DMS 273 (cell line): ENCODE data around the gene SLAMF9.
"Not testable (repeated sequence)": the region's sequence is repeated elsewhere in the genome, so short reads cannot be mapped to it uniquely, and the experiment has no call there.

Experiments used
- DNase-seq: peaks from one replicate; lab custom pipeline; 2025; ENCODE audit not compliant: unreplicated experiment; lab: John Stamatoyannopoulos, UW

SLAMF9 gene

DNA sequence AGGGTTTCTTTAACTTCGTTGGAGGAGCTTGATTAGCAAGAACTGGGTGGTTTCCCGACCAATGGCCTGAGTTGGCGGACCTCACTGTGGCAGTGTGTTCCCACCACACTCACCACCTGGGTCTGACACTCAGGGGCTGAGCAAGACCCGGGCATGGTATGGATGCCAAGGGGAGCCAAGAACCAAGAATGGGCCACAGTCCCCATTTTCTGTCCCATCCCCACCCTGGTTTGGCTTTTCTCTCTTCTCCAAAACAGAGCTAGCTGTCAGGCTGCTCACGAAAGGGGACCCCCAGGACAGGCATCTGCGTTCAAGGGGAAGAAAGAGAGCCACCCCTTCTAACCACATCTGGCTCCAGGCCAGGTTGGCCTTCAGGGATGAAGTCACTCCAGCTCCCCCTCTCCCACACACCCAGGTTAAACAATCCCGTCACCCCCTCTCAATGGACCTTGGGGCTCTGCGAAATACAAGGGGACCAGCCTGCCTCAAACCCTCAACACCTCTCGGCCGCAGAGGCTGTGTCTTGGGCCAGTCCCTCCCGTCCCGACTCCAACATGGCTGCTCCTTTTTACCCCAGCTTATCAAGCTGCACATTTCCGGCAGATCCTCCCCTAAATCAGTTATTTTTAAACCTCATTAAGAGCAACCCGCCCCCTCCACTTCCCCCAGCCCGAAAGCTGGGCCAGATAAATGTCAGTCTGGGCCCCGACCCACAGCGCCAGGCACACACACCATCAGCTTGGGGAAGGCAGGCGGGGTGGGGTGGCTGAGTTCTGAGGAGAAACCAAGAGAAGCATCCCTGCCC, 32.1 kb downstream of the SLAMF9 start:
- DNase-seq, result no peak

GRCh38 chr1:159921251-159921650, 32.8 kb downstream of the SLAMF9 start:
- no peak for DNase-seq

- no peak for DNase-seq
Measured at GRCh38 chr1:159920651-159921050, 33.4 kb downstream of the SLAMF9 start.

- no peak for DNase-seq
Measured at GRCh38 chr1:159920202-159920601, 33.8 kb downstream of the SLAMF9 start.

- no peak for DNase-seq
Measured at GRCh38 chr1:159919236-159919865, 34.7 kb downstream of the SLAMF9 start.

DNA sequence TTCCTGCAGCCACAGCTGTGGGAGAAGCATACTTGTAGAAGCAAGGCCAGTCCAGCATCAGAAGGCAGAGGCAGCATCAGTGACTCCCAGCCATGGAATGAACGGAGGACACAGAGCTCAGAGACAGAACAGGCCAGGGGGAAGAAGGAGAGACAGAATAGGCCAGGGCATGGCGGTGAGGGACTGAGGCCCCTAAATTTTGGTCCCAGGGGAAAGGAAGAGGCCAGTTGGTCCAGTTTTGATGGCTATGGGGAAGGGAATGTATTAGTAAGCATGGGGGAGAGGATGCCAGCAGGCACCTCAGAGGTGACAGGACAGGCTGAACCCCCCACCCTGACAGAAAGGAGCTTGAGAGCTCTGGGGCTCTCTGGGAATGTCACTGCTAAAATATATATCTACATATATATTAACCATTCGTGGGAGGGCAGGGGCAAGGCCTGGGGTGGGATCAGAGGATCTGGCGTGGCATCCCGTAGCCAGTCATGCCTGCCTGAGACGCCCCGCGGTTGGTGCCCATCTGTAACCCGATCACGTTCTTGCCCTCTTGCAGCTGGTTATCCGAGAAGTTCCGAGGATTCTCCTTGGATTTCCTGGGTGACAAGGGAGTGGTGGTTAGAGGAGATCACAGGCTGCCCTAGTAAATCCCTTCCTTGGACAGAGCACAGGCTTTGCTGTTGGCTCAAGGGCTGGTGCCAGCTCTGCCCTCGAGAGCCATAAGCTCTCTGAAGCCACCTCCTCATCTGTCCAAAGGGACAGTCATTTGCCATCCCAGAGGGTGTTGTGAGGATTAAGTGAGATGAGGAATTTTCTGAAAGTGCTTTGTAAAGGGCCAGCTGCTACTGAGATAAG, 35.5 kb downstream of the SLAMF9 start:
- DNase-seq, result no peak

DNA sequence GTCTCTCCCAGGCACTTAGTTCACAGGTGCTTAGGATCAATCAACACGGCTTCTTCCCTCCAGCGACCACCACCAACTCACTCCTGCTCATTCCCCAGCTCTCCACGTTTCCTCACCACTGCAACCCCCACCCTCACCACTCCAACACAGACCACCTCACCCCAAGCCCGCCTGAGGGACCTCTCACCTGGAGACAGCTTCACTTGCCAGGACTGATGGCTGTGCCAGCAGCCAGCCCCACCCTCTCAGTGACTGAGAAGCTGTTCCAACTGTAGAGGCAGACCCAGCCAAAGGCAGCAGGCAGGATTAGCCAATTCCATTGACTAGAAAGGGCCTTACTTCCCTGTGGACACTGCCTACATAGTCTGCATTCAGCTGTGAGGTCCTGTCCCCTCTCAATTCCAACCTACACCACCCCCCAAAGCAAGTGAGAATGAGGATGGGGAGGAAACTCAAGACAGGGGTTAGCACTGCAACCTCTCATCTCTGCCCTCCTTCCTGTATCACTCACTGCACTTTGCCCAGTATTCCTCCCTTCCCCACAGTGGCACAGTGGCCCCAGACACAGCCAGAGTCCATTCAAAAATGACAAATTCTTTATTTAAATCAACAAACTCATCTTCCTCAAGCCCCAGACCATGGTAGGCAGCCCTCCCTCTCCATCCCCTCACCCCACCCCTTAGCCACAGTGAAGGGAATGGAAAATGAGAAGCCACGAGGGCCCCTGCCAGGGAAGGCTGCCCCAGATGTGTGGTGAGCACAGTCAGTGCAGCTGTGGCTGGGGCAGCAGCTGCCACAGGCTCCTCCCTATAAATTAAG, 36.3 kb downstream of the SLAMF9 start:
- no peak for DNase-seq

DNA sequence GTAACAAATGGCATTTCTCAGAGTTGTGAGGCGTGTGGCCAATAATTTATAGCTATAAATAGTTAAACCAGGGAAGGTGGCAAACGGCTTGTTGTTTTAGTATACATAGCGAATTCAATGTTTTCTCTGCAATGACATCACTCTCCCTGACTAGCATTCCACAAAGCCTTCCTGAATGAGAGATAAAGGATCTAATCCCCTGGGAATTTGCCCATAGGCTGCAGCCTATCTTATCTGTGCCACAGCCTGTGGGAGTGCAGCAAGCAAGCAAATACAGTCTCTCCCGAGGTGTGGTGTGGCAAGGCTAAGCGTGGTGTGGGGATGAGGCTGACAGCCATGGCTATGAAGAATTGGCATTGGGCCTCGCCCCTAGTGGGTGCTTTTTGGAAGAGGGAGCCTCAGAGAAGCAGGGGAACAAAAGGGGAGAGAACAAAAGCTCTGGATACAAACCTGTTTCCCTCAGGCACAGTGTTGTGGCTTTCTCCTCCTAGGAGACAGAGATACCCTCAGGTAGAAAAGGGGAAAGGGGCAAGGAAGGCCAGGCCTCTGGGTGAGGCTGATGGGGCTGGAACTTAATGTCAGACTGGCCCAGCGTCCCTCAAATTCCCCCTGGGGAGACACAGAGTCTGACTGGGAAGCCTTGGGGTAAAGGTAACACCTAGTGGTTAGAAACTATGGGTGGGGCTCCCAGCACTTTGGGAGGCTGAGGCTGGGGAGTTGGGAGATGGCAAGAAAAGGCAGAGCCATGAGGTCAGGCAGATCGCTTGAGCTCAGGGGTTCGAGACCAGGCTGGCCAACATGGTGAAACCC, 37.6 kb downstream of the SLAMF9 start:
- DNase-seq, result peak; percentile 40

GRCh38 chr1:159915571-159916241, 38.3 kb downstream of the SLAMF9 start:
- no peak for DNase-seq

DNA sequence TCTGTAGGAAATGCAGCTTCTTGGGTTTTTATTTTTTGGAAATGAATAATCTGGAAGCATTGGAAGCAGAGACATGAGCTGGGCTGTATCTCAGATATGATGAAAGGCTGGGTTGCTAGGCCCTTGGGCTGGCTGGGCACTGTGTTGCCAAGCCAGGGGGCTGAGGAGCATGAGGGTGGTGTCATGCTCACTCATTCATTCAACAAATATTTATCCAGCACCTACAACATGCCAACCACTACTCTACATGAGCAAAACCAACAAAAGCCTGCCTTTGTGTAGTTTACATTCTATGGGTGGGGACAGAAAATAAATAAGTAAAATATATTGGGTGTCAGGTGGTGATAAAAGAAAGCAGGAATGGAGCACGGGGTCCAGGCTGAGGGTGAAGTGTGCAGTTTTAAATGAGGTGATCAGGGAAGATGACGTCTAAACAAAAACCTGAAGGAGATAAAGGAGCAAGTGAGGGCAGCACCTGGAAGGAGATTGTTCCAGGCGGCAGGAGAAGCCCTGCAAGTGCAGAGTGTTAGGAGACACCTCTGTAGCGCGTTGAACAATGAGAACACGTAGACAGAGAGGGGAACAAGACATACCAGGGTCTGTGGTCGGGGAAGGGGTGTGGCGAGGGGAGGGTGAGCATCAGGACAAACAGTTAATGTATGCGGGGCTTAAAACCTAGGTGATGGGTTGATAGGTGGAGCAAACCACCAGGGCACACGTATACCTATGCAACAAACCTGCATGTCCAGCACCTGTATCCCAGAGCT, 39.6 kb downstream of the SLAMF9 start:
- no peak for DNase-seq

- no peak for DNase-seq
Measured at GRCh38 chr1:159913451-159914192, 40.4 kb downstream of the SLAMF9 start.

DNA sequence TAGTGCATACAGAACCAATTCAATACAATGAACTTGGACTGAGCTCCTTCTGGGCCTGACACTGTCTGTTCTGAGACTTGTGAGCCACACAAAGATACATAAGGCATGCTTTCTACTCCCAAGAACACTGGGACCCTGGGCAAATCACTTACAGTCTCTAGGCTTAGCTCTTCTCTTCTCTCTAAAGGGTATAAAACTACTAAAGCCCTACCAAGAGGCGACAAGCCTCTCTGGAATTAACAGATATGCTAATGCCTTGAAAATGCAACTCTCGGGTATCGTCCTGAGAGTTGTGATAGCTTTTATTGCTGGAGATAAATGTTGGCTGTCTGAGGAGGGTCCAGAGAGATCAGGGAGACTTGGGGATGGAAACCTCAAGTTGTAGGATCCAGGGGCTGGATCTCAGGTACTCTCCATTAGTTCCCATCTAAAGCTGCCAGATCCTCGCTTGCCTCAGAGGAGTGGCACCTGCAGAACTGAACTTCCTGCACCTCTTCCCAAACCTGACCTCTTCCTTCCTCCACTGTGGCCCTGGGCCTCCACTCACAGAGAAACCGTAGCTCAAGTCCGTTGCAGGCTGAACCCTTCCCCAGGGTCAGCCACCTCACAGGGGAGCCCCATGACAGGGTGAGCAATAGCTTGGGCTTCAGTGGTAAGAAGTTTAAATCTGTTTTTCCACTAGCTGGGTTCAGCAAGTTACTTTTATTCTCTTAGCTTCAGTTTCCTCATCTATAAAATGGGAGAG, 42.5 kb downstream of the SLAMF9 start:
- no peak for DNase-seq

GRCh38 chr1:159908031-159908940, 45.8 kb downstream of the SLAMF9 start:
- DNase-seq, result no peak

DNA sequence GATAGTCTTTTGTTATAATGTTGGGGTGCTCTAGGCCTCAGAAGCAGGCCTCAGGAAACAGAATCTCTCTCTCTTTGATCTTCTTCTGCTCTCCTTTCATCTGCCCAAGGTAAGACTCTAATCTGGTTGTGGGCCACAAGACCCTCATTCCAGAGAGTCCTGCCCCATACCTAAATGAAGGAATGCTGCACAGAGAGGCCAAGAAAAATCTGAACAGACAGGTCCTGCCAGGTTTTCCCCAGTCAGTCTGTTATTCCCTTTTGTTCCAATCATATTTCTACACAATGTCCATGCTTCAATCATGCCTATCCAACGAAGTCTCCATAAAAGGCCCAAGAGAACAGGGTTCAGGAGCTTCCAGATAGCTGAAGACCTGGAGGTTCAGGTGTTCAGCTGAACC, 47.1 kb downstream of the SLAMF9 start:
- no peak for DNase-seq

GRCh38 chr1:159904036-159904435, 50.0 kb downstream of the SLAMF9 start:
- DNase-seq, result not testable (repeated sequence)

DNA sequence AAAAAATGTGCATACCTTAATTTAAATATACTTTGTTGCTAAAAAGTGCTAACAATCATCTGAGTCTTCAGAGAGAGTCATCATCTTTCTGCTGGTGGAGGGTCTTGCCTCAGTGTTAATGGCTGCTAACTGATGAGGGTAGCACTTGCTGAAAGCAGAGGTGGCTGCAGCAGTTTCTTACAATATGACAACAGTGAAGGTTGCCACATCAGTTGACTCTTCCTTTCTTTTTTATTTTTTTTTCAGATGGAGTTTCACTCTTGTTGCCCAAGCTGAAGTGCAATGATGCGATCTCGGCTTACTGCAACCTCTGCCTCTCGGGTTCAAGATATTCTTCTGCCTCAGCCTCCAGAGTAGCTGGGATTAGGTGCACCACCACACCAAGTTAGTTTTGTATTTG, 51.5 kb downstream of the SLAMF9 start:
- no peak for DNase-seq
